Measurements from ENCODE around the gene TRIM38. TPM values are rescaled to one million over a fixed set of nuclear protein-coding genes. Genes with fewer than 3 reads are reported as not detected.

The TRIM38 gene
- total RNA-seq, 1 experiment from 2014 or later: 0.70 TPM

DNA sequence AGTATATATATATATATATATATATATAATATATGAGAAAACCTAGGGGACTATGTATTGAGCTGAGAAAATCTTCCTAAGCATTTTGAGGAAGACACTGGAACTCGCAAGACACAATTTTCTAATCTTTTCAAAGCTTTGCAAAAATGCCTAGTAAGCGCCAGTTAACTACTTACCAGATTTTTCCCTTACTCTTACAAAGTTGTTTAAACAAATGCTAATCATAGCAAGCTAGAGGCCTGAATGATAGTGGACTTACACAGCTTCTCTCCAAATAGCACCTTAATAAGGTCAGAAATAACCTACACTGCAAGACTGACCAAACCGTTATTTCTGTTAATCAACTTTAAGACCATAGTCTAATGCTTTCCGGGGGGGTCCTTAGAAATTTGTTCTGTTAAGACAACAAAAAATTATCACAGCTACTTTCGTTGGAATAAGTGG is 68.6 kb downstream of the TRIM38 start:
- Mint-ChIP-seq H3K36me3 (ENCODE audit: insufficient read depth, unreplicated experiment) (peaks cover 71% of the 10 kb centered on the region), H3K4me3 (ENCODE audit: unreplicated experiment) (peak overlapping the region; percentile 87), H3K27me3 (ENCODE audit: insufficient read depth, unreplicated experiment) (peaks cover 4% of the 10 kb centered on the region), H3K4me1 (ENCODE audit: low read depth, unreplicated experiment) (peaks cover 47% of the 10 kb centered on the region), H3K9me3 (ENCODE audit: unreplicated experiment) (no peaks in the 10 kb centered on the region), H3K27ac (ENCODE audit: unreplicated experiment) (peak overlapping the region; percentile 100)
- DNase-seq: no peak
- Histone ChIP-seq H3K27me3 (replicated peaks; ENCODE audit: control insufficient read depth, insufficient read depth, low read length) (no peaks in the 10 kb centered on the region), H3K4me1 (peaks cover 9% of the 10 kb centered on the region), H3K9me3 (no peaks in the 10 kb centered on the region), H3K36me3 (ENCODE audit: control insufficient read depth, insufficient read depth, low read length) (no peaks in the 10 kb centered on the region), H3K4me3 (ENCODE audit: low read depth, low read length) (peak overlapping the region; percentile 66)
- TF ChIP-seq CTCF (IDR thresholded peaks at IDR 0.05; ENCODE audit: insufficient read depth in 1 of 2, low read depth in 1 of 2, low read length in 1 of 2, severe bottlenecking in 1 of 2, unreplicated experiment in 1 of 2): no peak
- ChIA-PET CTCF (interaction anchor here (0.5 to 0.7 kb wide), 3 partner anchors 15 to 752 kb away, joined by 3 to 4 read pairs (median 3); partner anchors contain the start of gene CARMIL1), POLR2A (interaction anchor here (0.6 to 4.6 kb wide), 17 partner anchors 10 to 1862 kb away, joined by 3 to 91 read pairs (median 7); a partner anchor contains a TSS)
- intact Hi-C loops (cut with micrococcal nuclease; ENCODE audit: unreplicated experiment): no loop called here
- no TSS peak for BruUV-seq (replicated peaks)

DNA sequence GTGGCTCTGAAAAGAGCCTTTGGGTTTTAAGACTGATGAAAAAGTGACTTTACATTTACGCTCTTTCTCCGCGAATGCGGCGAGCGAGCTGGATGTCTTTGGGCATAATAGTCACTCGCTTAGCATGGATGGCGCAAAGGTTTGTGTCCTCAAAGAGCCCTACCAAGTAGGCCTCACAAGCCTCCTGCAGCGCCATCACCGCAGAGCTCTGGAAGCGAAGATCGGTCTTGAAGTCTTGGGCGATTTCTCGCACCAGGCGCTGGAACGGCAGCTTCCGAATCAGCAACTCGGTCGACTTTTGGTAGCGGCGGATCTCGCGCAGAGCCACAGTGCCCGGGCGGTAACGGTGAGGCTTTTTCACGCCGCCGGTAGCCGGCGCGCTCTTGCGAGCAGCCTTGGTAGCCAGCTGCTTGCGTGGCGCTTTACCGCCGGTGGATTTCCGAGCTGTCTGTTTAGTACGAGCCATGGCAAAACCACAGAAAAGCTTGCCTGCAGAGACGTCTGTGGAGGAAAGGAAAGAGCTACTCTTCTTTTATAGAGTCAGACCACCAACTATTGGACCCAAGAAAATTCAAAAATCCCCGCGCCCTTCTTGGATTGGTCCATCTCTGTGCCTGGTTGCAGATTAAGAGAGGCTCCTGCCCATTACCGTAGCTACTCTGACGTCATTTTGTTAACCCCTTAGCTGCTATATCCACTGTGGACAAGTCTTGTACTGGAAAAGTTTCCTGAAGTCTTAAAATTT is 69.2 kb downstream of the TRIM38 start:
- TSS peak; percentile 89 for BruUV-seq (replicated peaks)
- Mint-ChIP-seq H3K4me1 (ENCODE audit: low read depth, unreplicated experiment) (peaks cover 51% of the 10 kb centered on the region), H3K27me3 (ENCODE audit: insufficient read depth, unreplicated experiment) (peaks cover 4% of the 10 kb centered on the region)

More for the DNA sequence above, 69.2 kb downstream of the TRIM38 start:
- Mint-ChIP-seq H3K4me3 (ENCODE audit: unreplicated experiment) (peak overlapping the region; percentile 87), H3K27ac (ENCODE audit: unreplicated experiment) (peak overlapping the region; percentile 100), H3K36me3 (ENCODE audit: insufficient read depth, unreplicated experiment) (peaks cover 65% of the 10 kb centered on the region), H3K9me3 (ENCODE audit: unreplicated experiment) (no peaks in the 10 kb centered on the region)
- H3K36me3 ChIP-seq (ENCODE audit: control insufficient read depth, insufficient read depth, low read length): no peaks in the 10 kb centered on the region
- peak overlapping the region; percentile 66 for H3K4me3 ChIP-seq (ENCODE audit: low read depth, low read length)
- no peaks in the 10 kb centered on the region for H3K27me3 ChIP-seq (replicated peaks; ENCODE audit: control insufficient read depth, insufficient read depth, low read length)
- TF ChIP-seq CTCF (IDR thresholded peaks at IDR 0.05; ENCODE audit: insufficient read depth in 1 of 2, low read depth in 1 of 2, low read length in 1 of 2, severe bottlenecking in 1 of 2, unreplicated experiment in 1 of 2): no peak
- H3K4me1 ChIP-seq: peaks cover 9% of the 10 kb centered on the region
- DNase-seq: peak; percentile 95 to 96
- ChIA-PET CTCF (interaction anchor here (0.5 to 1.8 kb wide), 5 partner anchors 16 to 752 kb away, joined by 3 to 5 read pairs (median 4); partner anchors contain the start of gene CARMIL1), POLR2A (interaction anchor here (0.6 to 4.6 kb wide), 31 partner anchors 10 to 1861 kb away, joined by 3 to 91 read pairs (median 6); a partner anchor contains a TSS)
- intact Hi-C loops (cut with micrococcal nuclease; ENCODE audit: unreplicated experiment): loop anchor here (2.0 kb wide), 1 partner anchor 125 kb away; a partner anchor contains a TSS
- no peaks in the 10 kb centered on the region for H3K9me3 ChIP-seq
